Amniotic stem cell (primary cell): Measurements from ENCODE around the gene DCC.
"Not testable (repeated sequence)": the region's sequence is repeated elsewhere in the genome, so short reads cannot be mapped to it uniquely, and the experiment has no call there.

Experiments
- DNase-seq: peaks from one replicate; lab custom pipeline; 2025; lab: John Stamatoyannopoulos, UW

Gene DCC

DNA sequence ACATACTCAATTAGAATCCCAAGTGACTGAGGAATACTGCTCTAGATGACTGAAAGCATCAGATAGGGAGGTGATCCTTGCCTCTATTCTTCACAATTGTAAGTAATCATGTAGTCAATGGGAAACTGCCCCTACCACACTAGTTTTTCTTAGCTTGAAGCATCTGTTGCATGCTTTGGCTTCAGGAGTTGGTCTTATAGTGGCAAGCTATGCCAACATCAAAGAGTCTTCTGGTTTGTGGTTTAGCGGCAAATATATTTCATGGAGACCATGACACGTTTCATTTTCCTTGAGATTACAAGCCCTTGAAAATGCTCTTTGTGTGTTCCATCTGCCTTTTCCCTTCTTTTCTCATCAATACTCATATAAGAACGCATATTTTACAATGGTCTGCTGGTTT is 12.9 kb downstream of the DCC start:
- no peak for DNase-seq

DNA sequence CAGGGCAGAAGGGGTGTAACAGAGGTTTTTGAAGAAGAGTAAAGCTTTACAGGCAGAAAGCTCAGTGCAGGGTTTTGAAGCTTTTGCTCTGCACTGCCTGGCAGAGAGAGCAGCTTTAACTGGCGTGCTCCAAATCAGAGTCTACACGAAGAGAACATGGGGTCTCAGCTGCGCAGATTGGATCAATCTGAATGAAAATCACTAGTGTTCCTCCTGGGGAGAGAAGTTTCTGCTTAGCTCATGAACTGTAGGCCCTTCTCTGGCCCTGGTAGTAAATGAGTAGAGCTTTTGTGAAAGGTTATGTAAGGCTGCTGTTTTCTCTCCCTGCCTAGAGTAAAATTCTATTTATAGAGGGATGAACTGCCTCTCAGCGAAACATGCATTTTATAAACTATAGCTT is 13.6 kb downstream of the DCC start:
- DNase-seq = no peak

DNA sequence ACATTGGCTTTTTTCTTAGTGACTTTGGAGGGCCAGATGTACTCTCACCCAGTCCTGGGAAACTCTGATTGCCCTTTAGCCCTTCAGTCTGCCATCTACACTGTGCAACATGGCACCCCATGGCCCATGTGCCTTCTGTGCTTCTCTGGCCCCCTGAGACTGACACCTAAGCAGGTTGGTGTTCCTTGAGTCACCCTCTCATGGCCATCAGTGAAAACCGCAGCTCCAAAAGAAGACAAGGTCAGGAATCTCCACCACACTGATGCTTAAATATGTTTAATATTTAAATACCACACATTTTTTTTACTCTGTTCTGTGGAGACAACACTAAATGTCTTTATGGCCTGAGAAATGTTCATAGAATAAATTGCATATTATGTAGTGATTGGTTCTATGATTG is 23.9 kb downstream of the DCC start:
- no peak for DNase-seq

DNA sequence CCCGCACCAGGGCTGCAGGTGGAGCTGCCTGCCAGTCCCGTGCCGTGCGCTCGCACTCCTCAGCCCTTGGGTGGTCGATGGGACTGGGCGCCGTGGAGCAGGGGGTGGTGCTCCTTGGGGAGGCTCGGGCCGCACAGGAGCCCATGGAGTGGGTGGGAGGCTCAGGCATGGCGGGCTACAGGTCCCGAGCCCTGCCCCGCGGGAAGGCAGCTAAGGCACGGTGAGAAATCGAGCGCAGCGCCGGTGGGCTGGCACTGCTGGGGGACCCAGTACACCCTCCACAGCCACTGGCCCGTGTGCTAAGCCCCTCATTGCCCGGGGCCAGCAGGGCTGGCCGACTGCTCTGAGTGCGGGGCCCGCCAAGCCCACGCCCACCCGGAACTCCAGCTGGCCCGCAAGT is 26.9 kb downstream of the DCC start:
- DNase-seq = not testable (repeated sequence)

DNA sequence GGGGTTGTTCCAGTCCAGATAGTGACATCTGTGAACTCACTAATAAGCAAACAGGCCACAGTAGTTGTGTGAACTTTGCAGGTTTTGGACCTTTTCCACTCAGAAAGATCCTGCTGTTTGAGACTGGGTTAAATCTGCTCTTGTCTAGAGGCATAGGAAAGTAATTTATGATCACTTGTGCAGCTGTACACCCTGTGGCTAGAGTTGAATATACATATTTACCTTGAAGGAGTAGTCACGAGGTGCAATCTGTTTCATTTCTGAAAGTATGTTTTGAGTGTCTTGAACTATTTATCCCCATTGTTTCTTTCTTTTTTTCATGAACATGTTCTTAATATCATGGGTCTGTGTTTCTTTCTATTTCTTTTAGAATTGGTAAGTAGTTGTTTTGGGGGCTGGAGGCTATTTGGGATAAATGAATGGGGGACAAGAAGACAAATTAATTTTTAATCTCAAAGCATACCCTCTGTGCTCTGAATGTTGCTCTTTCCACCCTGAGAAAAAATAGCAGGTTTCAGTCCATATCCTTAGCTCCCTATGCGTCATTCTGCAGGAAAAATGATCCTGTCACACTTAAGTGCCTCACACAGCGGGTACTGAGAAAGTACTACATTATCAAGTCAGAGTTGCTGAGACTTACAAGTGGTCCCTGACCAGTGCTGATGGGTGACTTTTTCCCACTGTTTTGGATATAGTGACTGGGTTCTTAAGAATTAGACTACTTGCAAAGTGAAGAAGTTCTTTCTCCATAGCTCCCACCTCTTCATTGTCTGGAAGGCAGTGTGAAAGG is 28.2 kb downstream of the DCC start:
- no peak for DNase-seq

DNA sequence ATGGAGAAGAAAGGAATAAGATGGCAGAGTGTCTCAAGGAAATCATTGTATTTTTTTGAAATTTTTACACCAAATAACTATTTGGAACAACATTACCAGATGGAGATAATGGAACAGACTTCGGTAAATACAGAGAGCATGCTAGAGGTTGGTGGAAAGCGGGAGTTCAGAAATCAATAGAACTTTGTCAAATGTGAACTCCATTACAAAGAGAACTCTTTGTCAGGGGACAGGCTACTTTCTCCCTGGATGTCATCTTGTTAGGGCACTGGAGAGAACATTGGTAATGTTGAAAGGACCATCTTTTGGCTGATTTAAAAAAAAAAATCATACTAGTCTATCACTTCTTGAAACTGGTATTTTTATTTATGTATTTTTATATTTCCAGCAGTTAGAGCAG is 30.8 kb downstream of the DCC start:
- DNase-seq = no peak

DNA sequence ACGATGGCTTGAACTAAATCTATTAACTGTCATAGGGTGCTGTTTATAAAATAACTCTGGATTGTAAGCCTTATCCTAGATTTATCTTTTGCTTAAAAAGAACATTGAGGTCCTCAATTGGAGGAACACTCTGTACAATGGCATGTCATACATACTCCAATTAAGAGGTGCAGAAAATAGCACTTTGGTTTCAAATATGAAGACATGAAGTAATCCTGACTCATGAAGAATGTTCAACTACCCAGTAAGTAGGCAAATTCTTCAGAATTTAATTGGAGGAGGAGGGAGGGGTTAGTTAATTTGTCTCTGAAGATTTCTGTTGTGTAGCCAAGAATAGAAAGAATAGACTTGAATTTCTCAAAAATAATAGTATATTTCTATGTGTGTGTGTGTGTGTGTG is 36.1 kb downstream of the DCC start:
- DNase-seq = no peak

DNA sequence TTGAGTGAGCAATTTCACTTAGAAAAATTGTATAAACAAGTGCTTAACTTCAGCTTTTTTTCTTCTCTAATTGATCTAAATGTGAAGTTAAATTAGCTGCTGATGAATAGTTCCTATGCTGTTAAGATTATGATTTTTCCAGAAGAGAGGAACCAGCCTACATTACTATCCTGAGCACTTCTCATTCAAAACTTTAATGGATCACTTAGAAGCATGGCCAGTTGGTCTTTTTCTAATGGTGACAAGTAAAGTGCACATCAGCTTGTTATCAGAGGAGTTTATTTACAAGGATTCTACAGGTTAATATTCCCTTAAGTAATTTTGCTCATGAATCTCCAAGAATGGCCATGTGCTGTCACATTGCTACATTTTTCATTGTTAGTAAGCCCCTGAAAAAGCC is 37.1 kb downstream of the DCC start:
- DNase-seq = no peak

DNA sequence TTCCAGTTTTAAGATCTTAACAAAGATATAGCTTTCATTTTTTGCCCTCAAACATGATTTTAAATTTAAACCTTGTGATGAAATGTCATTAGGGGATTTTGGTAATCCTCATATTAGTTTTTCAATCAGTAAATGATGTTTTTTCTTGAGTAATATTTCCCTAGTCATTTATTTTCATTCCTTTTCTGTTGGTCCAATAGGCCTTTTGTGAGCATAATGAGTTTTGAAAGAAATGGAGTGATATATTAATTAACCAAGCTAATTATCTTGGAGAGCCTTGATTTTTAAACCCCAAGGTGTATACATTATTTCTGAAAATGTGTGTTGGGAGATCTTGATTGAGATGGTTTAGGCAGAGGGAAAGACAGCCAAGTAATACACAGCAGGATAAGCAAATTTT is 46.3 kb downstream of the DCC start:
- no peak for DNase-seq

DNA sequence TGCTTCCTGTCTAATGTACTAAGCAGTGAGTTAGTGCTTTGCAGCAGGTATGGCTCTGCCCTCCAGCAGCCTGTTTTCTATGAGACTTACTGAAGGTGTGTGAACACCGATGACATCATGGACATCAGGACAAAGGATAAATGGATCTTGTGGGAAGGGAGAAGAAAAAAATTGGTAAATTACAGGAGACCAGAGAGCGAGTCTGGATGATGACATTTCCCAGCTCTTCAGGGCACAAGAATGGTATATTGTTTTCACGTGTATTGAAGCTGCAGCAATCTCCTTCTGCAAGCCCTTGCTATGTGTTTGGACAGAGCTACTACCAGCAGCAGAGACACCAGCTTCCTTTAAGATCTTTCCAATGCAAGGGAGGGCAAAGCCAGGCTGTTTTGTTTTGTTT is 47.2 kb downstream of the DCC start:
- DNase-seq = no peak

DNA sequence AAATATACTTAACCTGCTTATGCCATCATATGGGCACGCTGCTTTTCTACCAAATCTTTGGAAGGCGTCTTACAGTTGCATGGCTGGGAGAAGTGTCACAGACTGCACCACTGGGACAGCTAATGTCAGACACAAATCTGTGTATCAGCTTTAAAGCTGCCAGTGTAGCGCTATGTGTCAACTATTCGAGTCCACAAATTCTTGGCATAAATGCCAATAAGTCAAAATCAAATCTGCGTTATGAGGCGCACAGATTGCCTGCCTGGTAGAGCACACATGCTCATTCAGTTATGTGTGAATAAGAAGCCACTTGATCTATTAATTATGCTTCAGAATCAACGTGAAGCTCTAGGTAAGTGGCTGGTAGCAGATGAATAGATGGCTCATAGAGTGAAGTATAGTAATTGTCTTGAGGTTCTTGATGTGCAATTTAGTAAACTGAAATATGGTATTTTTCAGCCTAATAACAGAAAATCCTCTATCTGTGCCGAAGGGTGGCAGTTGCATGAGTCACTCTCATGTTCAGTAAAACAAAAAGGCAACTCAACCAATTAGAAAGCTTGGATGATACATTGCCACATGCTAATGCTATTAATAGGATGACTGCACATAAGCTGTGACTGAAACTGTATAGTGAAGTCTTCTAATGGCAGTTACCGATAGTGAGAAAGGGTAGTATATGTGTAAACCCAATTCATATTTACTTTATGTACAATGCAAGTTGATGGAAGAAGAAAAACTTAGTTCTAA is 52.0 kb downstream of the DCC start:
- DNase-seq = no peak

DNA sequence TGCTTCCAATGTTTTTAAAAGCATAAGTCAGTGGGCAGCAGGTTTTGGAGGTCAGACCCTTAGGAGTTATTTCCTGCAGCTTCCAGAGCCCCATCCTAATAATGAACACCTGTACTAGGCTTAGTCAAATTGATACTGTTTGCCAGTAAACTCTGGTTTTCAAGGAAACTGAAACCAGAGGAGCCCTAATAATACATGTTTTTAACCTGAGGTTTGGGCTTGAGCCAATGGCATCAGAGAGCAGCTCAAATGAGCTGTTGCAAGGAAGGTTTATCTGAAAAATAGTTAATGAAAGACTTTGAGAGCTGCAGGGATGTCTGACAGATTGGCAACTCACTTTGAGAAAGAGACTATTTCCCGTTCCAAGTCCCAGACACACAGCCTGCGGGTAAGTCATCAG is 54.6 kb downstream of the DCC start:
- DNase-seq = no peak

DNA sequence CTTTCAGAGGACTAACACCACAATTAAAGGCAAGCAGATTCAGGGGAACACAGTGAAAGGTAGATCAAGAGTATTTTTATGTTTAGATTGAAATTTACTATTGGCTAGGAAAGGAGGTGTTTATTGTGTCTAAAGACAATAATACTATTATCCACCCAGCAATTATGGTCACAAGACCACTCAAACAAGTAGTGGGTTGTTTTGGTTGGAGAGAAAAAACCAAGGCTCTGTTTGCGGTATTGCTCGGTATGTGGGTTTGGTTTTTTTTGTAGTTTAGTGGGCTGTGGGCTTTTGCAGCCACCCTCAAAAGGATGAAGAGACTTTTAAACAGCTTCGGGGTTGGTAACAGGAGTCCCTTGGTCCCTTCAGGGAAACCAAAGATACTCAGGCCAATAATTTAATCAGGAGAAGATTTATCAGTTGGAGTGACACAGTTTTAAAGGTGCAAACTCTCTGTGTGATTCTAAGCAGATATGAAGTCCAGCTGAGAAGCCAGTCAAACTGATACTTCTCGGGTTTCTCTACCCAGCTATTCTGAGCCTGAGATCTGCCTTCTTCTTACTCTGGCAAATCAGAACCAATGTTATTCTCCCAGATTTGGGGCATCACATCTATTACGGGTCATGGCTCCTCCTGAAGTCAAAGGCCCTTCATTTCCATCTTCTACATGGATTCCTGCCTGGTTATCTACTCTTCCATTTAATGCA is 55.3 kb downstream of the DCC start:
- DNase-seq = no peak

DNA sequence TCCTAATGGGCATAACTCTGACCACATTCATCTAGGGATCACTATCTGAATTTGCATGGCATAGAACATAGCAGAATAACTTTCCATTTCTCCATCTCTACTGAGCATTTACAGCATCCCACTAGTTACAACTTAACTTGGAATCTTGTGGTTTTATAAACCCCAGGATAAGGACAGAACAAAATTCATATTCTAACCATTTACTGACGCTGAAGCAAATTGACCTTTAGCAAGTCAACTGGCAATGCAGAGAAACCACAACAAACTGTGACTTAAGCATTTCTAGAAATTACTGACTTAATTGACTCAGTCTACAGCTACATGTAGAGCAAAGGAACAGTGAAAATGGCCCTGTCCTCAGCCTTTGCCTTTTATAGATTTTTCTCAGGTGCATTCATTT is 61.2 kb downstream of the DCC start:
- no peak for DNase-seq

DNA sequence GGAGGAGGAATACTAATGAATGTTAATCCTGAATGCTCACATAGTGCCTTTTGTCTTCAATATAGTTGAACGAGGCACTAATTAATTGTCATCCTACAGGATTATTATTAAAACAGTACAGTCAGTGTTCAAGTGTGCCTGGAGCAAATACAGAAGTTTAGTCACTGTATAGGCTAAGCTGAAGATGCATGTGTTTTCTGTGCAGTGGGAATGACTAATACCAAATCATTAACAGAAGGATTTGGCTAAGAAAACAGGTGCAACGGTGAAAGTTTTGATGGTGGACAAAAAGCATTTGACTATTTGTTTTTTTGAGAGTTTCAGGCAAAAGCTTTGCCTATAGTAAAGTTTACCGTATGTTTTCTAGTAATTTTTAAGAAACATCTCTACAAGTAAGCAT is 62.8 kb downstream of the DCC start:
- no peak for DNase-seq

DNA sequence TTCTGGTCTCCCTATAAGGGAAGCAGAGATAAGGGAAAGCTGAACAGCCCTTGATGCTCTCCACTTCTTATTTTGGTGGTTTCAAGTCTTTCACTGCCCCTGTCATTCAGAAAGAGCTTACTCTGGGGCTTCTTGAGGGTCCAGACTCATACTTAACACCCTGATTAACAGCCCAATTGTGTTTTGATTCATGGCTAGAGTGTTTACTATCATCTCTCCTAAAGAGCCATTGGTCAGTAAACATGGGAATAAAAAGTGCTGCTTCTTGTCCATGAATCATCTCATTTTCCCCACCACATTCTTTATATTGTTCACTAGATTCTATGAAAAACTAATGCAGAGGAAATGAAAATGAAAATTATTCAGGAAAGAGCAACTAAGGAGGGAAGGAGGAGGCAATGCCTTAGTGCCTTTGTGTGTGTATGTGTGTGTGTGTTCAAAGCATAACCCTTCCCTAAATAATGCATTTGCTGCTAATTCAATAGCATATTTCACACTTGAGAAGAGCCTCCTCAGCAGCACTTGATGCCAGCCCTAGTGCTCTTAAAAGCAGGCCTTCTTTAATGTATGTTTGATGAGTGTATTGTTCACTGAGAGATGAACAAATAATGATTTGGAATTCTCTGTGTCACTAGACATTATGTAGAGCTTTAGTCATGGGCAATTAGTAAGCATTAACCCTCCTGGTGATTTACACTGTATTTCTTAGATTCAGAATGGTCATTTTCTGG is 63.5 kb downstream of the DCC start:
- DNase-seq = no peak

DNA sequence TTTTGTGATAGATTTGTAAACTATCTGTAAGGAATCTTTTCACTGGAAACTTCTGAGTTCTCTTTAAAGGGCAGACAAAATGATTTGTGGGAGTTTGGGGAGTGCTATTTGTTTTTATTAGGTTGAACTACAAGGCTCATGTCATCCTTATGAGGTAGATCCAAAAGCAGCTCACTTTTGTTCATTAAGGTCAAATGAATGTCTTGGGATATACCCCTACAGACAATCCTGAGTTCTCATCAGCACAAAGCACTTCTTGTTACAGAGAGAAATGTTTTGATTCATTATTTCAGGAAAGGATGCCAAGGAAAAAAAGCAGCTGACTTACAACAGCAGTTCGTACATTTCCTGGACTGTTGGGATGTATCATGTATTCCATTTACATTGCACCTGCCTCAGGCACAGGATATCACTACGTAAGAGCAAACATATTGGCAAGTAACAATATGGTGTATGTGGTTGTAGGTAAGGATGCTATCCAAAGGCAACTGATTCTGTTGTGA is 68.9 kb downstream of the DCC start:
- no peak for DNase-seq

DNA sequence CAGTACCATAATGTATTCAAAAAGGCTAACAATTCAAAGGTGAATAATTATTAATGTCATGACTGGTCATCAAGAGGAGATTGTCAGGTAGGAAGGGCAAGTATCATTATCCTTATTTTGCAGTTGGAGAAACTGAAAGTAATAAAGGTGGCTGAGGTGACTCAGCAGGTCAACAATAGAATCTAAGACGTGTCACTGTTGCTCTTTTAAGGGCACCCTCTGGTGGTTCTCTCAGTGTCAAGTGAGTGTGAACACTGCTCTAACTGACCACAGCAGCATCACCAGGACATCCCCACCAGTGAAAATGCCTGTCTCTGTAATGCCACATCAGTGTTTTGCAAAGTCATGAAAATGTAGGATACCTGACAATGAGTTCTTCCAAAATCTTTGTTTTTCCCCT is 69.7 kb downstream of the DCC start:
- no peak for DNase-seq

DNA sequence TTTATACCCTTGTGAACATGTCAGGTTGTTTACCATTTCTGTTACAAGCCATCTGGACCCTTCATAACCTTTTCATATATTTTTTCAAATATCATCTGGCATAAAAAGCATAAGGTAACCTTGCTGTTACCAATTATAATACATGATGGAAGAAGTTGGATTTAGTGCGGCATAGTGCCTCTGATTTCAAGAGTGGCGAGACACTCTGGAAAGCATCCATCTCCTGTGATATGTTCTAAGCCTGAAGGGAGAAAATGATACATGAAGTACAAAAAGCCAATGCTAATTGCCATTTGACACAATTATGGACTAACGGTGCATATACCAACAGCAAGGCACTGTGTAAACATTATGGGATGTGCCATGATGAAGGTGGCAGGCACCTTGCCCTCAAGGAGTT is 75.1 kb downstream of the DCC start:
- no peak for DNase-seq

DNA sequence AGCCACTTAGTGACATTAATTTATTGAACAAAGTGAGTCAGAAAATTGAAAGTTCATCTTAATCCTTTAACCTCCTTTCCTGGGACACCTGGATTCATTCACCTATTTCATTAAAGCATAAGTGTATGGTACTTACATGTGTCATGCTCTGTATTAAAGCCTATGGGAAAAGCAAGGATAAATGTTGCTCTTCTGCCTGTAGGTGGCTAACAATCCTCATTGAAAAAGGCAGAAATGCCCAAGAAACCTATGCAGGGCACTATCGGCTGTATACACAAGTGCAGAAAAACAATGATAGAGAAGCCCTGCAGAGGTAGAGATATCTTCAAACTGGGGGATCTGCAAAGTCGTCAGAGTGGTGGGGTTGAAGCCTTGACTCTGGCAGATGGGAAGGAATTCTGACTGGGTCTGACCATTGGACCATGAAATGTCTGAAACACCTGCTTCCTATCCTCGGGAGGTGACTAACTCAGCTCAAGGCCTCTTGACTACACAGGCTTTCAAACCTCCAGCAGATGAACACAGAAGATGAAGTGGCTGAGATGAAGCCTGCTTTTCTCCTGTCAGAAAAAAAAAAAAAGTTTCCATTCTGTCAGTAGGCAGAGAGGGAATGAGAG is 83.1 kb downstream of the DCC start:
- DNase-seq = no peak

DNA sequence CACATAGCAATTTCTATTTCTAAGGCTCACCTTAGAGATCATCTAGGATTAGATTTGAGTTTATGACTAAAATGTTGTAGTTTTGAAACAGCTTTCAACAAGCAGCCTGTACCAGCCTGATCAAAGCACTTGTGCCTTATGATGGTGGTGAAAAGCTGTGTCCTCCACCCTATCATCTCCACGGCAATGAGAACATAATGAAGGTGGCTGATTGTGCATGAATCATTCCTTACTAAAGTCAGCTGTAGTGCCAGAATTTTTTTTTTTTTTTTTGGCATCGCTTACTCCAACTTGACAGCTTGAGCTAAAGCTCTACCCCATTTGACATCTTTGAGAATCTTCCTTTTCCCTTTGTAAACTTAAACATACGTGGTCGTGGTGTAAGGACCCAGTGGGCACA is 86.0 kb downstream of the DCC start:
- no peak for DNase-seq

DNA sequence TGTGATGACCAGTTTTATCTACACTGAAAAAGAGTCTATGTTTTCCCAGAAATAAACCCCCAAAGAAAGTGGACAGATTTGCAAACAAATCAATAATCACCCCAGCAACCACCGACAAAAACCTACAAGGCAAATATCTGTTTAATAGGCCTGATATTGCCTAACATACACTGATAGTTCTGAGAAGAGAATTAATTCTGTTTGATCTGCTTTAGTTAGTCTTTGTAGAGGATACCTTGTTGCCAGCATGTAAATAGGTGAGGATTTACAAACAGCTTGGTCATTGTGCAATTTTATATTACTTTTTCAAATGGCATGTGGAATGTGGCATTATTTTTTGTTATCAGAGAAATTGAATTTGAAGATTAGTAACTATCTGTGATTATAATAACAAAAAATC is 86.5 kb downstream of the DCC start:
- DNase-seq = no peak
